Measurements from ENCODE around the gene POLR2E. TPM values are rescaled to one million over a fixed set of nuclear protein-coding genes. Genes with fewer than 3 reads are reported as not detected.

Gene POLR2E
- total and polyA plus RNA-seq, 2 donors (not counting 1 experiment from before 2014, with no cell fraction given): 103 to 121 TPM

GRCh38 chr19:1121395-1121794, 26.2 kb upstream of the POLR2E start:
- no peak overlapping the region for H3K4me3 ChIP-seq (ENCODE audit: control extremely low read depth in 1 of 5, extremely low read depth in 1 of 5, insufficient read depth in 1 of 5, low read depth in 2 of 5, low read length in 4 of 5)
- H3K9ac ChIP-seq (ENCODE audit: low read length): no peak overlapping the region
- H4K20me1 ChIP-seq (ENCODE audit: control insufficient read depth, insufficient read depth, low read length, poor library complexity, severe bottlenecking): peaks cover 46% of the 10 kb centered on the region
- Mint-ChIP-seq H3K27me3 (no peaks in the 10 kb centered on the region), H3K4me3 (no peak overlapping the region), H3K9me3 (ENCODE audit: insufficient read depth) (no peaks in the 10 kb centered on the region), H3K4me1 (no peaks in the 10 kb centered on the region), H3K27ac (no peak overlapping the region)
- DNase-seq: no peak
- no peaks in the 10 kb centered on the region for H3K27me3 ChIP-seq (replicated peaks in 1 of 4; ENCODE audit: control extremely low read depth in 1 of 4, control insufficient read depth in 3 of 4, insufficient read depth in 4 of 4, low read length in 3 of 4)
- 99% methylated on average over 10 of the region's 10 CpGs for WGBS (ENCODE audit: insufficient coverage)
- intact Hi-C loops (cut with micrococcal nuclease): no loop called here
- H2AFZ ChIP-seq (ENCODE audit: insufficient read depth, low read depth, low read length, poor library complexity, severe bottlenecking): no peak overlapping the region
- H3K4me2 ChIP-seq (replicated peaks; ENCODE audit: low read depth, low read length, poor library complexity, severe bottlenecking): no peak overlapping the region
- H3K4me1 ChIP-seq (ENCODE audit: control insufficient read depth in 2 of 2, insufficient read depth in 2 of 2, low read length in 2 of 2): no peaks in the 10 kb centered on the region
- no peak overlapping the region for H3K27ac ChIP-seq (ENCODE audit: low read length in 2 of 2)
- POLR2A ChIA-PET: no interaction called here
- TF ChIP-seq CTCF (IDR thresholded peaks at IDR 0.05) (no peak), EZH2 (IDR thresholded peaks at IDR 0.05; ENCODE audit: borderline replicate concordance, insufficient read depth, low read depth, low read length, poor library complexity, severe bottlenecking) (no peak)
- no peaks in the 10 kb centered on the region for H3K9me3 ChIP-seq (ENCODE audit: control extremely low read depth in 1 of 3, control insufficient read depth in 2 of 3, insufficient read depth in 1 of 3, low read length in 2 of 3)
- CTCF ChIA-PET: no interaction called here
- H3K79me2 ChIP-seq (ENCODE audit: control insufficient read depth, insufficient read depth, low read length): peaks cover 43% of the 10 kb centered on the region
- peaks cover 1 to 74% of the 10 kb centered on the region in 2 experiments for H3K36me3 ChIP-seq (replicated peaks in 1 of 2; ENCODE audit: control extremely low read depth in 1 of 2, control insufficient read depth in 1 of 2, extremely low read depth in 1 of 2, insufficient read depth in 2 of 2, low read length in 1 of 2)
- no peak for ATAC-seq (ENCODE audit: low read depth)

GRCh38 chr19:1119475-1120217, 24.5 kb upstream of the POLR2E start:
- H3K9me3 Mint-ChIP-seq (ENCODE audit: insufficient read depth): no peaks in the 10 kb centered on the region
- Histone ChIP-seq H3K9me3 (ENCODE audit: control extremely low read depth in 1 of 3, control insufficient read depth in 2 of 3, insufficient read depth in 1 of 3, low read length in 2 of 3) (no peaks in the 10 kb centered on the region), H3K27ac (ENCODE audit: low read length in 2 of 2) (no peak overlapping the region), H4K20me1 (ENCODE audit: control insufficient read depth, insufficient read depth, low read length, poor library complexity, severe bottlenecking) (peaks cover 36% of the 10 kb centered on the region), H3K9ac (ENCODE audit: low read length) (no peak overlapping the region), H3K4me3 (ENCODE audit: control extremely low read depth in 1 of 5, extremely low read depth in 1 of 5, insufficient read depth in 1 of 5, low read depth in 2 of 5, low read length in 4 of 5) (no peak overlapping the region), H3K79me2 (ENCODE audit: control insufficient read depth, insufficient read depth, low read length) (peaks cover 26% of the 10 kb centered on the region), H3K4me2 (replicated peaks; ENCODE audit: low read depth, low read length, poor library complexity, severe bottlenecking) (no peak overlapping the region), H3K4me1 (ENCODE audit: control insufficient read depth in 2 of 2, insufficient read depth in 2 of 2, low read length in 2 of 2) (no peaks in the 10 kb centered on the region), H3K36me3 (replicated peaks in 1 of 2; ENCODE audit: control extremely low read depth in 1 of 2, control insufficient read depth in 1 of 2, extremely low read depth in 1 of 2, insufficient read depth in 2 of 2, low read length in 1 of 2) (peaks cover 1 to 66% of the 10 kb centered on the region in 2 experiments), H2AFZ (ENCODE audit: insufficient read depth, low read depth, low read length, poor library complexity, severe bottlenecking) (no peak overlapping the region), H3K27me3 (replicated peaks in 1 of 4; ENCODE audit: control extremely low read depth in 1 of 4, control insufficient read depth in 3 of 4, insufficient read depth in 4 of 4, low read length in 3 of 4) (no peaks in the 10 kb centered on the region)
- no peaks in the 10 kb centered on the region for H3K27me3 Mint-ChIP-seq
- DNase-seq (no peak), ATAC-seq (ENCODE audit: low read depth) (no peak)
- CTCF ChIA-PET: no interaction called here
- no peak overlapping the region for H3K27ac Mint-ChIP-seq
- no peaks in the 10 kb centered on the region for H3K4me1 Mint-ChIP-seq
- WGBS (ENCODE audit: insufficient coverage): 95% methylated on average over 46 of the region's 50 CpGs
- no peak overlapping the region for H3K4me3 Mint-ChIP-seq
- intact Hi-C loops (cut with micrococcal nuclease): no loop called here
- POLR2A ChIA-PET: no interaction called here
- TF ChIP-seq CTCF (IDR thresholded peaks at IDR 0.05) (no peak), EZH2 (IDR thresholded peaks at IDR 0.05; ENCODE audit: borderline replicate concordance, insufficient read depth, low read depth, low read length, poor library complexity, severe bottlenecking) (no peak)

Measured in B cell (primary cell).